RCC 7860 (cell line): ENCODE data around the gene SHB.

ENCODE experiments used
- DNase-seq: peaks from one replicate; pipeline ENCODE4 v3.0.0-alpha.2; 2015; ENCODE audit warnings: low spot score
- FAIRE-seq: peaks from 2 replicates; lab custom pipeline; 2012; peaks lifted over from hg19 to GRCh38; lab: Jason Lieb, UNC

SHB gene, protein sequence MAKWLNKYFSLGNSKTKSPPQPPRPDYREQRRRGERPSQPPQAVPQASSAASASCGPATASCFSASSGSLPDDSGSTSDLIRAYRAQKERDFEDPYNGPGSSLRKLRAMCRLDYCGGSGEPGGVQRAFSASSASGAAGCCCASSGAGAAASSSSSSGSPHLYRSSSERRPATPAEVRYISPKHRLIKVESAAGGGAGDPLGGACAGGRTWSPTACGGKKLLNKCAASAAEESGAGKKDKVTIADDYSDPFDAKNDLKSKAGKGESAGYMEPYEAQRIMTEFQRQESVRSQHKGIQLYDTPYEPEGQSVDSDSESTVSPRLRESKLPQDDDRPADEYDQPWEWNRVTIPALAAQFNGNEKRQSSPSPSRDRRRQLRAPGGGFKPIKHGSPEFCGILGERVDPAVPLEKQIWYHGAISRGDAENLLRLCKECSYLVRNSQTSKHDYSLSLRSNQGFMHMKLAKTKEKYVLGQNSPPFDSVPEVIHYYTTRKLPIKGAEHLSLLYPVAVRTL

DNA sequence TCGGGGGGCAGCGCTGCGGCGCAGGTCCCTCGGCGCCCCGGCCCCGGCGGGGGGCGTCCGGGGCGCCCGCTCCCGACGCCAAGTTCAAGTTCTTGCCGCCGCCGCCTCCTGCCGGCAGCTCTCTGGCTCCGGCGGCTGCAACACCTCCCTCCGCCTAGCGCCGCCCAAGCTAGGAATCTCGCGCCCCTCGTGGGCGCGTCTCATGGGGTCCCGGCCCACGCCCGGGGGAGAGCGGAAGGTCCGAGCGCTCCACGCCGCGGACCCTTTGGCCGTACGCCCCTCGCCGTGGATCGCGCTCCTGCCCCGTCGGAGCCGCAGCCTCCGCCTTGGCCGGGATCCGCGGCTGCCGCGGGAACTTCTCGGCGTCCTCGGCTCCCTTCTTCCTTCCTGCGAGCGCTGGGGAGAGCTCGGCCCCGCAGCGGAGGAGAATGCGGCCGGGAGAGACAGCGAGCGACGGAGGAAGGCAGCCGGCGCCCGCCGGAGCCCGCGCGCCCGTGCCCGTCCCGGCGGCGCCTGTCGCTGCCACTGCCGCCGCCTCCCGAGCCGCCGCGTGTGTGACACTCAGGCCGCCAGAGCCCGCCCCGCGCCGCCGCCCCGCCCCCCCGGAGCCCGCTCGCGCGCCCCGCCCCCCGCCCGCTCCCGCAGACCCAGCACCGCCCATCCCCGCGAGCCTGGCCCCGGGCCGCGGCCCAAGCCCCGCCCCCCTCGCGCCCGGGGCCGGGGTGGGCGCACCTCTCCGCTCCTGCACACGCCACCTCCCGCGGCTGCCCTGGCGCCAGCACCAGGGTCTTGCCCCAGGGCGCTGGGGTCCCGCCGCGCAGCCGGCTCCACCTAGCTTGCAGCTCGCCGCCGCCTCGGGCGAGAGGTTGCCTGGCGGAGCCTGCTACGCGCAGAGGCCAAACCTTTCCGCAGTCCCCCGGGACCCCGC, at the start of gene SHB:
Gene SHB (minus strand): TSS at position 527 of the 928 bp plus-strand sequence. CDS start 582 bp downstream, outside the sequence.
- DNase-seq (peak; percentile 36), FAIRE-seq (no peak)

- DNase-seq, result no peak
- no peak for FAIRE-seq
Measured at GRCh38 chr9:38117651-38118050, 48.6 kb upstream of the SHB start.

DNA sequence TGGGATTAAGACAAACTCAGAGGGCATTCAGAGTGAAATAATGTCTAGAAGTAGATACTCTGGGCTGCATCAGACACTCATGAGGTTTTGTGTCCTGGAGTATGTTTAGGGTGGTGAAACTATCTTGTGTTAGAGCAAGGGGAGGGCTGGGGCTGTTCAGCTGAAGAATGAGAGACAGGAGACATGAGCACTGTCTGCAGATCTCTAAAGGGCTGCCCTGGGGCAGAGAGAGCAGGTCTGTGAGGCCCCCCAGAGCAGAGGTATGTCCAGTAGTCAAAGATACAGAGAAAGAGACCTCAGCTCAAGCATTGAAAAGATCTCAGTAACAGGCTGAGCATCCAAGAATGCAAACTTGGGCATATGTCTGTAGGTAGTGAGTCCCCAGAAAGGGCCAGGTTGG, 45.9 kb upstream of the SHB start:
- no peak for DNase-seq

DNA sequence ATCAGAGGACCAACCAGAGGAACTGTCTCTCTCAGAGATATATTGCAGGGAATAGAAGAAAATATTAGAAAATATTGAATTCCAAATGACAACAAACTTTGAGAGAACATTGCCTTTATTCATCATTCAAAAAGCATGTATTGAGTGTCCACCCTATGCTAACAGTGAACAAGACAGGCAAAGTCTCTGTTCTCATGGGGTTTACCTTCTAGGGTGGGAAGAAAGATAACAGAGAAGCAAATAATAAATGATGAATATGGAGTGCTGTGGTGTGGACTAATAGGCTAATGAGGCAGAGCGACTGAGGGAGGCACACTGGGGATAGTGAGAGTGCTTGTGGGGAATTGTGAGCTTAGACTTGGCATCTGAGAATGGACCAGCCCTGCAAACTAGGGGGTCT, 43.4 kb upstream of the SHB start:
- FAIRE-seq, result no peak
- no peak for DNase-seq

More for the DNA sequence above, 45.9 kb upstream of the SHB start:
- no peak for FAIRE-seq

DNA sequence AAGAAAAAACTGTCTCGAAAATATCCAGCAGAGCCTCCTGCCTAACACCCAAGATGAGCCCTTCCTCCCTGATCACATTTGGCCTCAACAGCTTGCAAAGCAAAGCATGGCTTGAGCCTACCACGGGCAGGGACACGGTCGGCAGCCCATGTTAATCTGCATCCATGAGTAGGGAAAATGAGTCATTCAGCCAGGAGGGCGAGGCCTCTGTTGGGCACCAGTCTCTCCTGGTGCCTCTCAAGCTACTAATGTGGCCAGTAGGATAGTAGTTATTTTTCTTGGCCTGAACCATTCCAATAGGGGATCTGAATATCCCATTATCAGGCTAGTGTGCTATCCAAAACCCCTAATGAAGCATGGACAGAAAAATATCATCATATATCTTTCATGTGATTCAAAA, 43.0 kb upstream of the SHB start:
- DNase-seq (peak; percentile 84), FAIRE-seq (peak; percentile 95)

GRCh38 chr9:38110476-38110875, 41.4 kb upstream of the SHB start:
- no peak for FAIRE-seq
- peak; percentile 38 for DNase-seq

DNA sequence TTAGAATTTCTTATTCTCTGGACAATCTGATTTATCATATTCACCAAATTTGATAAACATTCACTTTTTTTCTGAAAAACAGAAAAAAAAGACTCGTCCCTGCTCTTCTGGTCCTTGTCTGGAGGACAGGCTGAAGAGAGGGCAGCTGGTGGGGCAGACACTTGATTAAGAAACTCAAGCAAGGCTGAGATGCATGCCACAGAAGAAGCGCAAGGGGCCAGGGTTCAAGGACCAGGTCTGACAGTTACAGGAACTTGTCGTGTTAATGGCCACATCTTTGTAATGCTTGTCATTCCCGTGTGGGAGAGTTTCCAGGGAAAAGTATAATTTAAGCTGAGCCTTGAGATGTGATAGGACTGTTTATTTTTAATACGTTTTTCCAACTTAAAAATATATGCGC, 40.6 kb upstream of the SHB start:
- no peak for DNase-seq
- no peak for FAIRE-seq

GRCh38 chr9:38108326-38108725, 39.3 kb upstream of the SHB start:
- no peak for FAIRE-seq

DNA sequence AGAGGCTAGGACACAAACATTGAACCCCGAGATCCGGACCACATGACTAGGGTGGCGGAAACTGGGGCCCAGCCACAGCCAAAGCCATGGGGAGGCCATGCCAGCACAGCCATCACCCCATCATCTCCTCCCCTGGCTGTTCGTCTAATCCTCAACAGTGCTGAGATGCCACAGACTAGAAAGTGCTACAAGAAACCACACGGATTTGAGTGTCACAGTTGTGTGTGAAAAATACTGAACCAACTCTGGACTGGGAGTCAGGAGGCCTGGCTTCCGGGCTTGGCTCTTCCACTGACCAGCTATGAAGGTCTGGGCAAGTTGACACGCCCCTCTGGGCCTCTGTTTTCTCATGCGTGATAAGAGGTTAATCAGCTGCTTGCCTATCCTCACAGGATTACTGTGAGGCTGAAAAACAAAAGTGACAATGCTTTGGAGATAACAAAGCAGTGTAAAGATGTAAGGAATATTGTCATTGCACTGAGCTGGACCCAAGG, 38.8 kb upstream of the SHB start:
- peak; percentile 79 for FAIRE-seq
- DNase-seq, result peak; percentile 53

More at GRCh38 chr9:38108326-38108725, 39.3 kb upstream of the SHB start:
- no peak for DNase-seq

GRCh38 chr9:38107405-38107804, 38.4 kb upstream of the SHB start:
- no peak for FAIRE-seq
- DNase-seq, result no peak

DNA sequence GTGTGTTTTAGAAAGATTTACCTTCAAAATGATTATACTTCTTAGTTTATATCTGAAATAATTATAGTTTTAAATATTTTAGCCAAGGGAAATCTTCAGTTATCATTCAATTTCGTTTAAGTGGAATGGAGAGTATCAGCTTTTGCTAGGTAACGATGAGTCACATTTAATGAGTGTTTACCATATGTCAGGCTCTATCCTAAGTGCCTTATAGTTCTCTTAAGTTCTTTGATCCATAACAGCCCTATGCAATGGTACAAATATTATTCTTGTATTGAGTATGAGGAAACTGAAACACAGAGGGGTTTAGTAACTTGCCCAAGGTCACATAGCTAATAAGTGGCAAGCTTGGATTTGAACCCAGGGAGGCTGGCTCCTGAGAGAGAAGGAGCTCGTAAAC, 37.5 kb upstream of the SHB start:
- DNase-seq (no peak), FAIRE-seq (no peak)

DNA sequence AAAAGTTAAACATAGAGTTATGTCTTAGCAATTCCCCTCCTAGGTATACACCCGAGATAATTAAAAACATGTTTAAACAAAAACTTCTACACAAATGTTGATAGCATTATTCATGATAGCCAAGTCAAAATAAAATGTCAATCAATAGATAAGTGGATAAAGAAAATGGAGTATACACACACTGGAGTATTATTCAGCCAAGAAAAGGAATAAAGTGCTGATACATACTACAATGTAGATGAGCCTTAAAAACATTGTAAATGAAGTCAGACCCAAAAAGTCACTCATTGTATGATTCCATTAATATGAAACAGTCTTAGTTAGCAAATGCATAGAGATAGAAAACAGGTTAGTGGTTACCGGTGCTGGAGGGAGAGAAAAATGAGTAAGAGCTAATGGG, 34.3 kb upstream of the SHB start:
- no peak for DNase-seq

DNA sequence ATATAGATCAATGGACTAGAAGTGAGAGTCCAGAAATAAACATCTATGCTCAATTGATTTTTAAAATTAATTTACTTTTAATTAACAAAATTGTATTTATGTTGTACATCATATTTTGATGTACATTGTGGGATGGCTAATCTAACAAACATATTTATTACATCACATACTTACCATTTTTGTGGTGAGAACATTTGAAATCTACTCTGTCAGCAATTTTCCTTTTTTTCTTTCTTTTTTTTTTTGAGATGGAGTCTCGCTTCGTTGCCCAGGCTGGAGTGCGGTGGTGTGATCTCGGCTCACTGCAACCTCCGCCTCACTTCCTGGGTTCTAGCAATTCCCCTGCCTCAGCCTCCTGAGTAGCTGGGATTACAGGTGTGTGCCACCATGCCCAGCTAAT, 32.4 kb upstream of the SHB start:
- FAIRE-seq, result no peak
- no peak for DNase-seq

More for the DNA sequence above, 34.3 kb upstream of the SHB start:
- FAIRE-seq, result no peak

- no peak for FAIRE-seq
- no peak for DNase-seq
Measured at GRCh38 chr9:38096238-38096805, 27.3 kb upstream of the SHB start.

DNA sequence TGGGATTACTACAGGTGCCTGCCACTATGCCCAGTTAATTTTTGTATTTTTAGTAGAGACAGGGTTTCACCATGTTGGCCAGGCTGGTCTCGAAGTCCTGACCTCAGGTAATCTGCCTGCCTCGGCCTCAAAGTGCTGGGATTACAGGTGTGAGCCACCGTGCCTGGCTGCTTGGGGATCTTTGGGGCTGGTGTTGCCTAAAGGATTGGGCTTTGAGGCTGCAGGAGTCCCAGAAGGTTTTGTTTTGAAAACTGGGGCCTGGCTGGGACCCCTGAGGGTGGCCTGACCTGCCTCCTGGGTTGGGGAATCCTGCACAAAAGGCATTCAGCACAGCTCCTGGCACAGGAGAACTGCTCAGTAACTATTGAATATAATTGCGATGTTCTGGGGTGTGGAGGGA, 25.1 kb upstream of the SHB start:
- no peak for FAIRE-seq
- no peak for DNase-seq

DNA sequence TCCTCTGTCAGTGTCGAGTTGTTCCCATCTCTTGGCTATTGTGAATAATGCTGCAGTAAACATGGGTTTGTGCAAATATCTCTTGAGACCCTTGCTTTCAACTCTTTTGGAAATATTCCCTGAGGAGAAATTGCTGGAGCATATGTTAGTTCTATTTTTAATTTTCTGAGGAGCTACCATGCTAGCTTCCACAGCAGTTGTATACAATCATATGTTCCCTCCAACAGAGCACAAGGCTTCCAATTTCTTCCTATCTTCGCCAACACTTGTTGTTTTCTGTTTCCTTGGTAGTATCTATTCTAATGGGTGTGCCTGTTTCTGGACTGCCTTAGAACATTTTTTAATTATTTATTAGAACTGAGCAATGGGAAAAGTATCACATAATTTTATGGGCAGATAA, 23.6 kb upstream of the SHB start:
- DNase-seq, result no peak
- no peak for FAIRE-seq

DNA sequence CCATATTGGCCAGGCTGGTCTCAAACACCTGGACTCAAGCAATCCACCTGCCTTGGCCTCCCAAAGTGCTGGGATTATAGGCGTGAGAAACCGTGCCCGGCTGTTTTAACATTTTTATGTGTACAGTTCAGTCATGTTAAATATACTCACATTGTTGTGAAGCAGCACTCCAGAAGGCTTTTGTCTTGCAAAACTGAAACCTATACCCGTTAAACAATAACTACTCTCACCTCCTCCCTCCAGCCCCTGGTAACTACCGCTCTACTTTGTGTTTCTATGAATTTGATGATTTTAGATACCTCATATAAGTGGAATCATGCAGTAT, 23.1 kb upstream of the SHB start:
- no peak for FAIRE-seq
- no peak for DNase-seq

- FAIRE-seq (no peak), DNase-seq (no peak)
Measured at GRCh38 chr9:38091310-38092199, 22.5 kb upstream of the SHB start.

GRCh38 chr9:38090170-38090569, 21.1 kb upstream of the SHB start:
- FAIRE-seq (no peak), DNase-seq (peak; percentile 16)
